Right lobe of liver (tissue), 6 donors: ENCODE results near the gene COPS7A. TPM values are rescaled to one million over a fixed set of nuclear protein-coding genes. Genes with fewer than 3 reads are reported as not detected.

Experiments used
- ATAC-seq, 4 donors: fragments of 200-7000 bp; cut with Tn5 transposase; one replicate each; pipeline ENCODE4 v1.9.1; 2020; ENCODE audit warnings: mild to moderate bottlenecking in 4 of 4, moderate library complexity in 4 of 4
- DNase-seq, 3 donors: peaks; one replicate each; pipeline ENCODE4 v3.0.0-alpha.2; 2020
- H3K27ac ChIP-seq, 3 donors: fragments of 200-600 bp; one replicate each; pipeline ENCODE4 v1.8.0; 2022
- H3K27me3 ChIP-seq, 2 donors: fragments of 200-600 bp; one replicate each; pipeline ENCODE4 v1.8.0; 2022
- H3K36me3 ChIP-seq, 4 donors: fragments of 200-600 bp; sonication (generic) in 1 of 4; one replicate each; pipeline versions ENCODE4 v1.5.1 to v1.8.0; 2017 to 2022; ENCODE audit warnings: control low read depth in 1 of 4
- H3K4me1 ChIP-seq, 4 donors: fragments of 200-600 bp; sonication (generic) in 1 of 4; one replicate each; pipeline versions ENCODE4 v1.5.1 to v1.8.0; 2017 to 2022; ENCODE audit warnings: control low read depth in 1 of 4
- H3K4me3 ChIP-seq, 3 donors: fragments of 200-600 bp; one replicate each; pipeline ENCODE4 v1.8.0; 2022
- H3K9me3 ChIP-seq, 4 donors: fragments of 200-600 bp; sonication (generic) in 1 of 4; one replicate each; pipeline versions ENCODE4 v1.5.1 to v1.8.0; 2017 to 2022; ENCODE audit warnings: control low read depth in 1 of 4
- POLR2A ChIP-seq: fragments of 450-650 bp; IDR thresholded peaks from one replicate; pipeline ENCODE4 v1.6.1; 2017; ENCODE audit warnings: antibody characterized with exemption, mild to moderate bottlenecking
- WGBS: methylation state at CpG from one replicate; pipeline ENCODE4 v1.1.6; 2018; ENCODE audit warnings: low coverage, low lambda C conversion rate; ENCODE audit not compliant: insufficient coverage; ENCODE audit errors: missing lambda C conversion rate; 5-methylcytosine and 5-hydroxymethylcytosine counted together
- intact Hi-C, 2 donors: fragments of 100-400 bp; cut with DNase I; formaldehyde crosslinking; loops; one replicate each; pipeline versions ENCODE4 v1.11.2 to v1.14.1; 2022
- total RNA-seq, 6 experiments: library from RNA; depleted of rRNA in 2 of 6; stranded (reverse); fragments of >200 nt in 2 of 6; fragmentation: NEBNext Ultra II Directional in 3 of 6; extraction: Animal tissue kit (Norgen Biotek cat#: 25700) in 3 of 6; gene quantifications; one replicate each; pipeline versions ENCODE4 v1.1.0 to v1.2.4, GENCODE V29; 2016 to 2023
- TF ChIP-seq, protein P1 (sequence below), 4 donors: fragments of 200-600 bp in 3 of 4; fragments of 450-650 bp in 1 of 4; IDR thresholded peaks; one replicate each; pipeline versions ENCODE4 v1.5.1 to v1.8.0; 2016 to 2022; ENCODE audit warnings: antibody characterized with exemption in 4 of 4, mild to moderate bottlenecking in 2 of 4
- donor health status: DM: no; HTN: yes; CAD: no.
- donor health status: DM: no; HTN: no; CAD: no.
- donor health status: DM: no; HTN: no; CAD: no.
- donor health status: DM: no; HTN: yes; CAD: no.
- donor health status: DM: no; HTN: yes; CAD: no.

The COPS7A gene
- total RNA-seq, 6 experiments from 2014 or later, result 26.7 to 49.5 (median 30.6) TPM

DNA sequence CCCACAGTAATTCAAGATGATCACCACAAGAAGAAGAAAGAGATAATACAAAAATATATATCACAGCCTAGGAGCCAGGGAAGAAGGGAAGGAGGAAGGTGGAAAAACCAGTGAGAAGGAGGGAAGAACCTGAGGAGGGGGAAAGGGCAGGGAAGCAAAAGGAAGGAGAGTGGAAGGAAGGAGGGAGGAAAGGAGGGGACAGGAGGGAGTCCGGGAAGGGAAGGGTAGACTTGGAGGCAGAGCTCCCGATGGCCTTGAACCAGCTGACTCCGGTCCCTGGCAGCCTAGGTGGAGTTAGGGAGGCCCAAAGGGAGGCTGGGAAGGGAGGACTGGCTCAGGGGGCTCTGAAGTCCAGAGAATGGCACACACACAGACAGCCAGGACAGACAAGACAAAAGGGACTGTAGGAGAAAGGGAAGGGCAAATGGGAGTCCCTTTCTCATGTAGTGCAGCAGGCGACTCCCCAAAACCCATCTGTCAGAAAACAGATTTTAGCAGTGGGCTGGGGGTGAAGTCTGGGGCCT is 30.0 kb upstream of the COPS7A start:
- intact Hi-C loops, result loop anchor here in 1 of 2 donors (10.0 kb wide), 1 partner anchor 69 kb away; no protein-coding TSS in a partner anchor
- WGBS, result 33% methylated on average over 1 of the region's 4 CpGs
- H3K4me1 ChIP-seq, result peaks cover 0 to 7% (median 3%) of the 10 kb centered on the region in 4 donors
- DNase-seq (no peak), ATAC-seq (no peak)
- H3K9me3 ChIP-seq, result no peaks in the 10 kb centered on the region
- no peak overlapping the region for H3K4me3 ChIP-seq
- TF ChIP-seq, protein P1, sequence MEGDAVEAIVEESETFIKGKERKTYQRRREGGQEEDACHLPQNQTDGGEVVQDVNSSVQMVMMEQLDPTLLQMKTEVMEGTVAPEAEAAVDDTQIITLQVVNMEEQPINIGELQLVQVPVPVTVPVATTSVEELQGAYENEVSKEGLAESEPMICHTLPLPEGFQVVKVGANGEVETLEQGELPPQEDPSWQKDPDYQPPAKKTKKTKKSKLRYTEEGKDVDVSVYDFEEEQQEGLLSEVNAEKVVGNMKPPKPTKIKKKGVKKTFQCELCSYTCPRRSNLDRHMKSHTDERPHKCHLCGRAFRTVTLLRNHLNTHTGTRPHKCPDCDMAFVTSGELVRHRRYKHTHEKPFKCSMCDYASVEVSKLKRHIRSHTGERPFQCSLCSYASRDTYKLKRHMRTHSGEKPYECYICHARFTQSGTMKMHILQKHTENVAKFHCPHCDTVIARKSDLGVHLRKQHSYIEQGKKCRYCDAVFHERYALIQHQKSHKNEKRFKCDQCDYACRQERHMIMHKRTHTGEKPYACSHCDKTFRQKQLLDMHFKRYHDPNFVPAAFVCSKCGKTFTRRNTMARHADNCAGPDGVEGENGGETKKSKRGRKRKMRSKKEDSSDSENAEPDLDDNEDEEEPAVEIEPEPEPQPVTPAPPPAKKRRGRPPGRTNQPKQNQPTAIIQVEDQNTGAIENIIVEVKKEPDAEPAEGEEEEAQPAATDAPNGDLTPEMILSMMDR (IDR thresholded peaks at IDR 0.05), result no peak
- no peak for TF ChIP-seq POLR2A
- no peaks in the 10 kb centered on the region for H3K36me3 ChIP-seq
- no peak overlapping the region for H3K27ac ChIP-seq
- no peaks in the 10 kb centered on the region for H3K27me3 ChIP-seq

DNA sequence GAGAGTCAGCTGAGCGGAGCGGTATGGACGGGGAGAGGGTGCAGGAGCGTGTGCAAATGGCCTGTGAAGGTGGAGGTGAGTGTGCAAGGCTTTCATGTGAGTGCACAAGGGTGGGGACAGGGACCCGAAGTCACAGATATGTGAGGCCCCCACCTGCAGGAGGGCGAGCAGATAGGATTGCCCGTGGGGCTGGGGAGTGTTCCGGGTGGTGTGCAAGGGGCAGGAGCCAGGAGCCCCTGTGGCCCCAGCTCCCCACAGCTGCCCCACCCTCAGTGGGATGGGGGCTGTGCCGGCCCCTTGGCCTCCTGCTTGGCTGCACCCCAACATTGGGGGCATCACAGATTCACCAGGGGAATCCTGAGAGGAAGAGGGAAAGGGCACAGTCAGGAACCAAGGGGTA is 29.1 kb upstream of the COPS7A start:
- no peak for TF ChIP-seq POLR2A
- TF ChIP-seq, protein P1 (IDR thresholded peaks at IDR 0.05), result no peak
- peak in 1 of 4 donors; percentile 6 for ATAC-seq
- no peak overlapping the region for H3K4me3 ChIP-seq
- DNase-seq, result no peak
- no peaks in the 10 kb centered on the region for H3K27me3 ChIP-seq
- H3K4me1 ChIP-seq, result peaks cover 0 to 7% (median 3%) of the 10 kb centered on the region in 4 donors
- no peak overlapping the region for H3K27ac ChIP-seq
- 73% methylated on average over 6 of the region's 9 CpGs for WGBS
- H3K9me3 ChIP-seq, result no peaks in the 10 kb centered on the region
- H3K36me3 ChIP-seq, result no peaks in the 10 kb centered on the region
- intact Hi-C loops, result loop anchor here in 1 of 2 donors (10.0 kb wide), 1 partner anchor 70 kb away; no protein-coding TSS in a partner anchor

- TF ChIP-seq, protein P1 (IDR thresholded peaks at IDR 0.05), result no peak
- no peak for TF ChIP-seq POLR2A
- intact Hi-C loops, result loop anchor here in 1 of 2 donors (10.0 kb wide), 1 partner anchor 71 kb away; no protein-coding TSS in a partner anchor
- Histone ChIP-seq H3K27me3 (no peaks in the 10 kb centered on the region), H3K4me3 (no peak overlapping the region), H3K36me3 (no peaks in the 10 kb centered on the region), H3K27ac (no peak overlapping the region), H3K9me3 (no peaks in the 10 kb centered on the region), H3K4me1 (peaks cover 0 to 2% (median under 1%) of the 10 kb centered on the region in 4 donors)
- DNase-seq, result no peak
- 17% methylated on average over 2 of the region's 11 CpGs for WGBS
- ATAC-seq, result peak in 1 of 4 donors; percentile 9
These were observed 28.4 kb upstream of the COPS7A start for GRCh38 chr12:6695313-6696045.

DNA sequence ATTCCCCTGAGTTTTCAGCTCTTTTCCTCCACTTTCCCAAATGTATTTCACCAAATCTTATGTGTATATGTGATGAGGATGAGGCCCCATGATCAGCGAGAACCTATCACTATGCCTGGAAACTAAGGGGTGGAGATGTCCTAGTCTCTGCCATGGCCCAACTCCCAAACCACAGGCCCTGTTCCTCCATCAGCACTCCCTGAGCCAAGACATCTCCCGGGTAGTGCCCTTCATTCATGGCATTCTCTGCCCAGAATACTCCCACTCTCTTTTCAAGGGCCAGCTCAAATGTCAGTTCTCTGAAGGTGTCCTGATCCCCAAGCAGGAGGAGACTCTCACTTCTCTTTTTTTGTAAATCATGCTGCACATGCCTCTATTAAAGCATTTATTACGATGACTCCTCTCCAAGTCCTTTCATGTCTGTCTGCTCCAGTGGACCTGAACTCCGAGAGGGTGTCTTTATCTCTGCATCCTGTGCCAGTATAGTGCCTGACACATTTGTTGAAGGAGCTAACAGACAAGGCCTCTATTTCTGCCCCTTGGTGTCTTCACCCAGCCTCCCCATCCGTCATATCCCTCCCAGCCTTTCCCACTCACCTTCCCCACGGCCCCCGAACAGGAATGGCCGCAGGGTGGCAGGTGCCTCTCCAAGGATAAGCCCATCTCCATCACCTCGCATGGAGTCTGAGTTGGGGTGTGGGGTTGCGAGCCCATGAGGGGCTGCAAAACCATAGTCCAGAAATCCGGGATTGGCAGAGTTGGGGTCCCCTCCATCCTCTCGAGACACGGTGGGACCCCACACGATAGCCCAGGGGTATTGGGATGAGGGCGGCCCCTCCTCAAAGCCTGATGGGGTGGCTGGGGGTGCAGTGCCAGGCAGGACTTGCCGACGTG is 26.9 kb upstream of the COPS7A start:
- no peak for TF ChIP-seq POLR2A
- TF ChIP-seq, protein P1 (IDR thresholded peaks at IDR 0.05), result no peak
- DNase-seq (no peak), ATAC-seq (no peak)

More for the DNA sequence above, 26.9 kb upstream of the COPS7A start:
- 55% methylated on average over 11 of the region's 17 CpGs for WGBS
- peaks cover 6 to 11% of the 10 kb centered on the region in 2 donors for H3K27me3 ChIP-seq
- no peaks in the 10 kb centered on the region for H3K36me3 ChIP-seq
- no peak overlapping the region for H3K27ac ChIP-seq
- H3K9me3 ChIP-seq, result no peaks in the 10 kb centered on the region
- no peak overlapping the region for H3K4me3 ChIP-seq
- intact Hi-C loops, result loop anchor here in 1 of 2 donors (10.0 kb wide), 1 partner anchor 72 kb away; no protein-coding TSS in a partner anchor
- peaks cover 0 to 5% (median 0%) of the 10 kb centered on the region in 4 donors for H3K4me1 ChIP-seq
